Measurements from ENCODE around the gene SMCO1.
"Not testable (repeated sequence)": the region's sequence is repeated elsewhere in the genome, so short reads cannot be mapped to it uniquely, and the experiment has no call there.

The SMCO1 gene

GRCh38 chr3:196514913-196515621 is at the start of gene SMCO1:
TSS of gene SMCO1 (minus strand) at chr3:196515346. CDS start at chr3:196515209, 137 bp downstream.
- no peak for DNase-seq

- DNase-seq, result peak in 1 of 2 experiments; percentile 35
These were observed 48.6 kb upstream of the SMCO1 start for GRCh38 chr3:196563721-196564225.

- no peak for DNase-seq
These were observed 44.7 kb upstream of the SMCO1 start for GRCh38 chr3:196559826-196560225.

GRCh38 chr3:196558476-196558875 is 43.3 kb upstream of the SMCO1 start:
- no peak for DNase-seq

- no peak for DNase-seq
These were observed 42.1 kb upstream of the SMCO1 start for GRCh38 chr3:196557236-196557635.

GRCh38 chr3:196555295-196555694 is 40.1 kb upstream of the SMCO1 start:
- DNase-seq, result no peak

GRCh38 chr3:196554205-196554604 is 39.1 kb upstream of the SMCO1 start:
- no peak for DNase-seq

- DNase-seq, result no peak
These were observed 38.4 kb upstream of the SMCO1 start for GRCh38 chr3:196553551-196553950.

GRCh38 chr3:196552253-196552652 is 37.1 kb upstream of the SMCO1 start:
- no peak for DNase-seq

- not testable (repeated sequence) for DNase-seq
These were observed 35.0 kb upstream of the SMCO1 start for GRCh38 chr3:196550172-196550571.

- DNase-seq, result not testable (repeated sequence)
These were observed 34.2 kb upstream of the SMCO1 start for GRCh38 chr3:196549312-196549711.

GRCh38 chr3:196547067-196547466 is 31.9 kb upstream of the SMCO1 start:
- no peak for DNase-seq

- DNase-seq, result no peak
These were observed 31.4 kb upstream of the SMCO1 start for GRCh38 chr3:196546537-196546936.

- no peak for DNase-seq
These were observed 29.4 kb upstream of the SMCO1 start for GRCh38 chr3:196544491-196544992.

GRCh38 chr3:196541684-196542445 is 26.7 kb upstream of the SMCO1 start:
- no peak for DNase-seq

- peak; percentile 78 for DNase-seq
These were observed 22.3 kb upstream of the SMCO1 start for GRCh38 chr3:196537319-196537984.

GRCh38 chr3:196533260-196533681 is 18.1 kb upstream of the SMCO1 start:
- DNase-seq, result no peak

- DNase-seq, result no peak
These were observed 16.3 kb upstream of the SMCO1 start for GRCh38 chr3:196531418-196531817.

GRCh38 chr3:196528639-196529233 is 13.6 kb upstream of the SMCO1 start:
- peak; percentile 91 to 95 for DNase-seq

GRCh38 chr3:196525141-196525540 is 10.0 kb upstream of the SMCO1 start:
- no peak for DNase-seq

GRCh38 chr3:196524527-196524926 is 9.4 kb upstream of the SMCO1 start:
- no peak for DNase-seq

GRCh38 chr3:196523841-196524240 is 8.7 kb upstream of the SMCO1 start:
- DNase-seq, result no peak

GRCh38 chr3:196521291-196521690 is 6.1 kb upstream of the SMCO1 start:
- not testable (repeated sequence) for DNase-seq
